ENCODE data around the gene SMC2.

The SMC2 gene

GRCh38 chr9:104088416-104088815 lies 5.7 kb upstream of the SMC2 start:
- H3K9me3 ChIP-seq (ENCODE audit: severe bottlenecking), result no peaks in the 10 kb centered on the region
- no peak overlapping the region for H3K27ac ChIP-seq (ENCODE audit: poor library complexity, severe bottlenecking)
- ATAC-seq (ENCODE audit: low read depth) (no peak), DNase-seq (ENCODE audit: low spot score) (no peak)
- H3K36me3 ChIP-seq (ENCODE audit: low read depth), result no peaks in the 10 kb centered on the region
- H3K4me1 ChIP-seq (ENCODE audit: insufficient read depth, poor library complexity, severe bottlenecking), result peaks cover 4% of the 10 kb centered on the region
- no peaks in the 10 kb centered on the region for H3K27me3 ChIP-seq (ENCODE audit: insufficient read depth, poor library complexity, severe bottlenecking)
- no peak overlapping the region for H3K4me3 ChIP-seq (ENCODE audit: severe bottlenecking)
- TF ChIP-seq, protein P1, sequence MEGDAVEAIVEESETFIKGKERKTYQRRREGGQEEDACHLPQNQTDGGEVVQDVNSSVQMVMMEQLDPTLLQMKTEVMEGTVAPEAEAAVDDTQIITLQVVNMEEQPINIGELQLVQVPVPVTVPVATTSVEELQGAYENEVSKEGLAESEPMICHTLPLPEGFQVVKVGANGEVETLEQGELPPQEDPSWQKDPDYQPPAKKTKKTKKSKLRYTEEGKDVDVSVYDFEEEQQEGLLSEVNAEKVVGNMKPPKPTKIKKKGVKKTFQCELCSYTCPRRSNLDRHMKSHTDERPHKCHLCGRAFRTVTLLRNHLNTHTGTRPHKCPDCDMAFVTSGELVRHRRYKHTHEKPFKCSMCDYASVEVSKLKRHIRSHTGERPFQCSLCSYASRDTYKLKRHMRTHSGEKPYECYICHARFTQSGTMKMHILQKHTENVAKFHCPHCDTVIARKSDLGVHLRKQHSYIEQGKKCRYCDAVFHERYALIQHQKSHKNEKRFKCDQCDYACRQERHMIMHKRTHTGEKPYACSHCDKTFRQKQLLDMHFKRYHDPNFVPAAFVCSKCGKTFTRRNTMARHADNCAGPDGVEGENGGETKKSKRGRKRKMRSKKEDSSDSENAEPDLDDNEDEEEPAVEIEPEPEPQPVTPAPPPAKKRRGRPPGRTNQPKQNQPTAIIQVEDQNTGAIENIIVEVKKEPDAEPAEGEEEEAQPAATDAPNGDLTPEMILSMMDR (IDR thresholded peaks at IDR 0.05; ENCODE audit: poor library complexity, severe bottlenecking), result no peak

DNA sequence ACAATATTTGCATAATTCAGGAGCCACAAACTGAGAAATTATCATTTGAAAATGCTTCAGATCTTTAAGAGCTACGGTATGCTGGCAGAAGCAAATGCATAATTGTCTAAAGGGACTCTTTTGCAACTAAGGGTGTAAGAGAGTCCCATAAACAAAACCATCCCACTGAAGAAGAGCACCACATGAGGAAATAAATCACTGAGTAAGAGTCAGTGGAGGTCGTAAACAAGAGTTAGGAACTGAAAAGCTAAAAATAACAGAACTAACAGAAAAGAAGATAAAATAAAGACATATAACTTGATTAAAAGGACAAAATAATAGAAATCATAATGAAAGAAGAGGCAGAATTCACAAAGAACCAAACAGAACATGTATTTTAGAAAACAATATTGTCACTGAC lies 3.5 kb upstream of the SMC2 start:
- Histone ChIP-seq H3K9me3 (ENCODE audit: severe bottlenecking) (no peaks in the 10 kb centered on the region), H3K27ac (ENCODE audit: poor library complexity, severe bottlenecking) (no peak overlapping the region), H3K4me1 (ENCODE audit: insufficient read depth, poor library complexity, severe bottlenecking) (peaks cover 5% of the 10 kb centered on the region), H3K27me3 (ENCODE audit: insufficient read depth, poor library complexity, severe bottlenecking) (no peaks in the 10 kb centered on the region), H3K4me3 (ENCODE audit: severe bottlenecking) (no peak overlapping the region), H3K36me3 (ENCODE audit: low read depth) (no peaks in the 10 kb centered on the region)
- TF ChIP-seq, protein P1 (IDR thresholded peaks at IDR 0.05; ENCODE audit: poor library complexity, severe bottlenecking), result no peak
- ATAC-seq (ENCODE audit: low read depth) (no peak), DNase-seq (ENCODE audit: low spot score) (no peak)

GRCh38 chr9:104091116-104091515 lies 3.0 kb upstream of the SMC2 start:
- no peaks in the 10 kb centered on the region for H3K9me3 ChIP-seq (ENCODE audit: severe bottlenecking)
- no peak overlapping the region for H3K4me3 ChIP-seq (ENCODE audit: severe bottlenecking)
- no peak overlapping the region for H3K27ac ChIP-seq (ENCODE audit: poor library complexity, severe bottlenecking)
- DNase-seq (ENCODE audit: low spot score) (no peak), ATAC-seq (ENCODE audit: low read depth) (no peak)
- TF ChIP-seq, protein P1 (IDR thresholded peaks at IDR 0.05; ENCODE audit: poor library complexity, severe bottlenecking), result no peak
- H3K27me3 ChIP-seq (ENCODE audit: insufficient read depth, poor library complexity, severe bottlenecking), result no peaks in the 10 kb centered on the region
- peaks cover 4% of the 10 kb centered on the region for H3K36me3 ChIP-seq (ENCODE audit: low read depth)
- H3K4me1 ChIP-seq (ENCODE audit: insufficient read depth, poor library complexity, severe bottlenecking), result peaks cover 6% of the 10 kb centered on the region

- no peaks in the 10 kb centered on the region for H3K27me3 ChIP-seq (ENCODE audit: insufficient read depth, poor library complexity, severe bottlenecking)
- DNase-seq (ENCODE audit: low spot score) (no peak), ATAC-seq (ENCODE audit: low read depth) (no peak)
- no peak overlapping the region for H3K4me3 ChIP-seq (ENCODE audit: severe bottlenecking)
- TF ChIP-seq, protein P1 (IDR thresholded peaks at IDR 0.05; ENCODE audit: poor library complexity, severe bottlenecking), result no peak
- H3K27ac ChIP-seq (ENCODE audit: poor library complexity, severe bottlenecking), result no peak overlapping the region
- no peaks in the 10 kb centered on the region for H3K9me3 ChIP-seq (ENCODE audit: severe bottlenecking)
- peaks cover 6% of the 10 kb centered on the region for H3K4me1 ChIP-seq (ENCODE audit: insufficient read depth, poor library complexity, severe bottlenecking)
- H3K36me3 ChIP-seq (ENCODE audit: low read depth), result peaks cover 10% of the 10 kb centered on the region
Observed at GRCh38 chr9:104091708-104092107, 2.4 kb upstream of the SMC2 start.

DNA sequence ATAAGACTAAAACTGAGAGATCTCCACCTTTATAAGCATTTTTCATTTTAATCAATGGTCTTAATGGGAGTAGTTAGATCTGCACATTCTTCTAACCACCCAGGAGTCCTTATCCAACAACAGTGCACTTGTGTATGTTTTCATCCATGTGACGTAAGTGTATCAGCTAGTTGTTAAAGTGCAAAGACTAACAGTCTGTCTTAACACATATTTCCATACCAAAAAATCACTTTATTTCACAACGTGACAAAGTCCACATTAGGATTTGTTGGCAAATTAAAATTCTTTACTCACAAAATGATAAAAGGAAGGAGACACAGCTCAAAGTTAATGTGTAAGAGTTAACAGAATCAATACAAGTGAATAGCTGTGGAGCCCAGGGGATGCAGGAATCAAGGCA lies 1.9 kb upstream of the SMC2 start:
- Histone ChIP-seq H3K4me3 (ENCODE audit: severe bottlenecking) (no peak overlapping the region), H3K27ac (ENCODE audit: poor library complexity, severe bottlenecking) (no peak overlapping the region)

More for the DNA sequence above, 1.9 kb upstream of the SMC2 start:
- peaks cover 11% of the 10 kb centered on the region for H3K36me3 ChIP-seq (ENCODE audit: low read depth)
- DNase-seq (ENCODE audit: low spot score) (no peak), ATAC-seq (ENCODE audit: low read depth) (no peak)
- H3K4me1 ChIP-seq (ENCODE audit: insufficient read depth, poor library complexity, severe bottlenecking), result peaks cover 6% of the 10 kb centered on the region
- H3K9me3 ChIP-seq (ENCODE audit: severe bottlenecking), result no peaks in the 10 kb centered on the region
- no peaks in the 10 kb centered on the region for H3K27me3 ChIP-seq (ENCODE audit: insufficient read depth, poor library complexity, severe bottlenecking)
- TF ChIP-seq, protein P1 (IDR thresholded peaks at IDR 0.05; ENCODE audit: poor library complexity, severe bottlenecking), result no peak
